ENCODE measurements around the gene MAGEF1.

Gene MAGEF1

GRCh38 chr3:184687363-184688015 is 24.4 kb downstream of the MAGEF1 start:
- DNase-seq, result no peak

- no peak for DNase-seq
Measured at GRCh38 chr3:184685646-184686045, 26.2 kb downstream of the MAGEF1 start.

- DNase-seq, result no peak
Measured at GRCh38 chr3:184685055-184685454, 26.8 kb downstream of the MAGEF1 start.

GRCh38 chr3:184683900-184684560 is 27.8 kb downstream of the MAGEF1 start:
- DNase-seq, result no peak

GRCh38 chr3:184683234-184683633 is 28.6 kb downstream of the MAGEF1 start:
- DNase-seq, result no peak

- DNase-seq, result no peak
Measured at GRCh38 chr3:184682671-184683070, 29.2 kb downstream of the MAGEF1 start.

- no peak for DNase-seq
Measured at GRCh38 chr3:184680385-184681345, 31.2 kb downstream of the MAGEF1 start.

- DNase-seq, result no peak
Measured at GRCh38 chr3:184679056-184679816, 32.6 kb downstream of the MAGEF1 start.

GRCh38 chr3:184678317-184679055 is 33.4 kb downstream of the MAGEF1 start:
- DNase-seq, result no peak

- no peak for DNase-seq
Measured at GRCh38 chr3:184677344-184678316, 34.2 kb downstream of the MAGEF1 start.

- DNase-seq, result no peak
Measured at GRCh38 chr3:184676927-184677326, 34.9 kb downstream of the MAGEF1 start.

- no peak for DNase-seq
Measured at GRCh38 chr3:184674626-184675025, 37.2 kb downstream of the MAGEF1 start.

GRCh38 chr3:184672977-184673870 is 38.6 kb downstream of the MAGEF1 start:
- DNase-seq, result no peak

- DNase-seq, result no peak
Measured at GRCh38 chr3:184672335-184672734, 39.5 kb downstream of the MAGEF1 start.

- no peak for DNase-seq
Measured at GRCh38 chr3:184670091-184670602, 41.7 kb downstream of the MAGEF1 start.

- no peak for DNase-seq
Measured at GRCh38 chr3:184669578-184669977, 42.3 kb downstream of the MAGEF1 start.

GRCh38 chr3:184666442-184666841 is 45.4 kb downstream of the MAGEF1 start:
- no peak for DNase-seq

GRCh38 chr3:184665101-184665500 is 46.8 kb downstream of the MAGEF1 start:
- no peak for DNase-seq

GRCh38 chr3:184663756-184664155 is 48.1 kb downstream of the MAGEF1 start:
- no peak for DNase-seq

Measured in activated CD4-positive, CD25-positive, alpha-beta regulatory T cell (primary cell).